ENCODE measurements around the gene APBA3.

GRCh38 chr19:3762130-3762473 is 610 bp upstream of the APBA3 start:
- no peak for TF ChIP-seq CTCF (IDR thresholded peaks at IDR 0.05)
- TF ChIP-seq POLR2A (IDR thresholded peaks at IDR 0.05), result no peak

Measured in Peyer's patch (tissue), 4 donors.